ENCODE measurements around the gene GGT6.

DNA sequence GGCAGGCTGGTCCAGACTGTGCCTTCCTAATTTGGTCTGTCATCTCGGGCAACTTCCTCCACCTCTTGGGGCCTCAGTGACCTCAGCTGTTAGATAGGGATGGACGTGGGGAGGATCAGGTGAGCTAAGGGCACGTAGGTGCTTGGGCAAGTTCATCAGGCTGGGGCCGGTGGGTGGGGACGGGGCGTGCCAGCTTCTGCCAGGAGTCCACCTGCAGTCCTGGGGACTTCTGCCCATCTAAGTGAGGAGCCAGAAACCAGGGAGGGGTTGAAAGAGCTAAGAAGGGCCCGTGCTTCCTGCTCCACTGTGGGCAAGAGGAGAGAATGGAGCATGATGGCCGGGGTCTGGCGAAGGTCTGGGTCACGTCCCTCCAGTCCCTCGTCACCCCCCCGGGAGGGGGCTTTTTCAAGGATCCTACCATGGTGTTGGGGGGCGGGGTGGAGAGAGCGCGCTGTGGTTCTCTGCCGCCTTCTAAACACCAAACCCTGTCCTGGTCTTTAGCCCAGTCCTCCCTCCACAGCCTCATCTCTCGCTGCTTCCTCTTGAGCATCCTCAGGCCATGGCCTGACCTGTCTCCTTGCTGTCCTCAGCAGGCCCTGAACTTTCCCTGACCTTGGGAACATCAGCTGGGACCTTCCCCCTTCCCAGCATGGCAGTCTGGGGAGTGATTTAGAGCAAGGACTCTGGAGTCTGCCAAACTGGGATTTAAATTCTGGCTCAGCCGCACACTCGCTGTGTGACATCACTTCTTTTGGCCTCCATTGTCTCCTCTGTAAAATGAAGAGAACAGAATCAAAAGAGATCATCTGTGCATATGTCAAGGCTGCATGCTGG, 40.1 kb downstream of the GGT6 start:
- TF ChIP-seq RARB (CRISPR knock-in tag; IDR thresholded peaks at IDR 0.05) (no peak), SNAI2 (CRISPR knock-in tag; IDR thresholded peaks at IDR 0.05) (no peak), ZFP30 (CRISPR knock-in tag; IDR thresholded peaks at IDR 0.05) (no peak), ZC3H10 (CRISPR knock-in tag; IDR thresholded peaks at IDR 0.05) (no peak), TCF4 (CRISPR knock-in tag; IDR thresholded peaks at IDR 0.05; ENCODE audit: borderline replicate concordance) (no peak), BACH2 (CRISPR knock-in tag; IDR thresholded peaks at IDR 0.05; ENCODE audit: borderline replicate concordance) (no peak), ESRRG (CRISPR knock-in tag; IDR thresholded peaks at IDR 0.05) (no peak), PPARA (CRISPR knock-in tag; IDR thresholded peaks at IDR 0.05; ENCODE audit: borderline replicate concordance) (no peak), OSR1 (CRISPR knock-in tag; IDR thresholded peaks at IDR 0.05) (no peak), ZNF70 (CRISPR knock-in tag; IDR thresholded peaks at IDR 0.05) (no peak)
- TF ChIP-seq, protein P1, sequence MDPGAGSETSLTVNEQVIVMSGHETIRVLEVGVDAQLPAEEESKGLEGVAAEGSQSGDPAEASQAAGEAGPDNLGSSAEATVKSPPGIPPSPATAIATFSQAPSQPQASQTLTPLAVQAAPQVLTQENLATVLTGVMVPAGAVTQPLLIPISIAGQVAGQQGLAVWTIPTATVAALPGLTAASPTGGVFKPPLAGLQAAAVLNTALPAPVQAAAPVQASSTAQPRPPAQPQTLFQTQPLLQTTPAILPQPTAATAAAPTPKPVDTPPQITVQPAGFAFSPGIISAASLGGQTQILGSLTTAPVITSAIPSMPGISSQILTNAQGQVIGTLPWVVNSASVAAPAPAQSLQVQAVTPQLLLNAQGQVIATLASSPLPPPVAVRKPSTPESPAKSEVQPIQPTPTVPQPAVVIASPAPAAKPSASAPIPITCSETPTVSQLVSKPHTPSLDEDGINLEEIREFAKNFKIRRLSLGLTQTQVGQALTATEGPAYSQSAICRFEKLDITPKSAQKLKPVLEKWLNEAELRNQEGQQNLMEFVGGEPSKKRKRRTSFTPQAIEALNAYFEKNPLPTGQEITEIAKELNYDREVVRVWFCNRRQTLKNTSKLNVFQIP (CRISPR knock-in tag; IDR thresholded peaks at IDR 0.05; ENCODE audit: borderline replicate concordance, low read depth): no peak
- TF ChIP-seq, protein P2, sequence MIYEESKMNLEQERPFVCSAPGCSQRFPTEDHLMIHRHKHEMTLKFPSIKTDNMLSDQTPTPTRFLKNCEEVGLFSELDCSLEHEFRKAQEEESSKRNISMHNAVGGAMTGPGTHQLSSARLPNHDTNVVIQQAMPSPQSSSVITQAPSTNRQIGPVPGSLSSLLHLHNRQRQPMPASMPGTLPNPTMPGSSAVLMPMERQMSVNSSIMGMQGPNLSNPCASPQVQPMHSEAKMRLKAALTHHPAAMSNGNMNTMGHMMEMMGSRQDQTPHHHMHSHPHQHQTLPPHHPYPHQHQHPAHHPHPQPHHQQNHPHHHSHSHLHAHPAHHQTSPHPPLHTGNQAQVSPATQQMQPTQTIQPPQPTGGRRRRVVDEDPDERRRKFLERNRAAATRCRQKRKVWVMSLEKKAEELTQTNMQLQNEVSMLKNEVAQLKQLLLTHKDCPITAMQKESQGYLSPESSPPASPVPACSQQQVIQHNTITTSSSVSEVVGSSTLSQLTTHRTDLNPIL (CRISPR knock-in tag; IDR thresholded peaks at IDR 0.05; ENCODE audit: low read depth): no peak
- TF ChIP-seq, protein P3, sequence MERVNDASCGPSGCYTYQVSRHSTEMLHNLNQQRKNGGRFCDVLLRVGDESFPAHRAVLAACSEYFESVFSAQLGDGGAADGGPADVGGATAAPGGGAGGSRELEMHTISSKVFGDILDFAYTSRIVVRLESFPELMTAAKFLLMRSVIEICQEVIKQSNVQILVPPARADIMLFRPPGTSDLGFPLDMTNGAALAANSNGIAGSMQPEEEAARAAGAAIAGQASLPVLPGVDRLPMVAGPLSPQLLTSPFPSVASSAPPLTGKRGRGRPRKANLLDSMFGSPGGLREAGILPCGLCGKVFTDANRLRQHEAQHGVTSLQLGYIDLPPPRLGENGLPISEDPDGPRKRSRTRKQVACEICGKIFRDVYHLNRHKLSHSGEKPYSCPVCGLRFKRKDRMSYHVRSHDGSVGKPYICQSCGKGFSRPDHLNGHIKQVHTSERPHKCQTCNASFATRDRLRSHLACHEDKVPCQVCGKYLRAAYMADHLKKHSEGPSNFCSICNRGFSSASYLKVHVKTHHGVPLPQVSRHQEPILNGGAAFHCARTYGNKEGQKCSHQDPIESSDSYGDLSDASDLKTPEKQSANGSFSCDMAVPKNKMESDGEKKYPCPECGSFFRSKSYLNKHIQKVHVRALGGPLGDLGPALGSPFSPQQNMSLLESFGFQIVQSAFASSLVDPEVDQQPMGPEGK (CRISPR knock-in tag; IDR thresholded peaks at IDR 0.05; ENCODE audit: borderline replicate concordance): no peak
- TF ChIP-seq, protein P4, sequence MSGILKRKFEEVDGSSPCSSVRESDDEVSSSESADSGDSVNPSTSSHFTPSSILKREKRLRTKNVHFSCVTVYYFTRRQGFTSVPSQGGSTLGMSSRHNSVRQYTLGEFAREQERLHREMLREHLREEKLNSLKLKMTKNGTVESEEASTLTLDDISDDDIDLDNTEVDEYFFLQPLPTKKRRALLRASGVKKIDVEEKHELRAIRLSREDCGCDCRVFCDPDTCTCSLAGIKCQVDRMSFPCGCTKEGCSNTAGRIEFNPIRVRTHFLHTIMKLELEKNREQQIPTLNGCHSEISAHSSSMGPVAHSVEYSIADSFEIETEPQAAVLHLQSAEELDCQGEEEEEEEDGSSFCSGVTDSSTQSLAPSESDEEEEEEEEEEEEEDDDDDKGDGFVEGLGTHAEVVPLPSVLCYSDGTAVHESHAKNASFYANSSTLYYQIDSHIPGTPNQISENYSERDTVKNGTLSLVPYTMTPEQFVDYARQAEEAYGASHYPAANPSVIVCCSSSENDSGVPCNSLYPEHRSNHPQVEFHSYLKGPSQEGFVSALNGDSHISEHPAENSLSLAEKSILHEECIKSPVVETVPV (CRISPR knock-in tag; IDR thresholded peaks at IDR 0.05): no peak

All from SK-N-SH treated with all-trans-retinoic acid at 6 μM for 48 hours (cell line).